Gastrocnemius medialis (tissue), 4 donors: ENCODE measurements around the gene STK11IP. TPM values are rescaled to one million over a fixed set of nuclear protein-coding genes. Genes with fewer than 3 reads are reported as not detected.

ENCODE experiments used
- ATAC-seq, 2 donors: fragments of 150-250 bp; one replicate each; pipeline ENCODE4 v1.9.1; 2016
- DNase-seq, 2 donors: peaks; one replicate each; pipeline ENCODE4 v3.0.0-alpha.2; 2019
- H3K27ac ChIP-seq, 4 donors: fragments of 200-600 bp; sonication (generic); 1 replicate in 1 of 4; 2 replicates in 3 of 4; pipeline ENCODE4 v1.5.1; 2016 to 2018; ENCODE audit warnings: mild to moderate bottlenecking in 2 of 4, moderate library complexity in 1 of 4
- H3K27me3 ChIP-seq, 3 donors: fragments of 200-600 bp; sonication (generic) in 2 of 3; 1 replicate in 1 of 3; 2 replicates in 2 of 3; pipeline versions ENCODE4 v1.5.1 to v1.6.0; 2016 to 2019; ENCODE audit warnings: mild to moderate bottlenecking in 1 of 3, moderate library complexity in 1 of 3
- H3K36me3 ChIP-seq, 2 donors: fragments of 200-600 bp; sonication (generic) in 1 of 2; one replicate each; pipeline ENCODE4 v1.5.1; 2017 to 2018
- H3K4me1 ChIP-seq, 2 donors: fragments of 200-600 bp; sonication (generic) in 1 of 2; one replicate each; pipeline ENCODE4 v1.5.1; 2016 to 2017; ENCODE audit warnings: mild to moderate bottlenecking in 2 of 2
- H3K4me3 ChIP-seq, 4 donors: fragments of 200-600 bp; sonication (generic) in 3 of 4; 1 replicate in 1 of 4; 2 replicates in 3 of 4; pipeline ENCODE4 v1.5.1; 2016 to 2019; ENCODE audit warnings: mild to moderate bottlenecking in 2 of 4
- H3K9me3 ChIP-seq, 3 donors: fragments of 200-600 bp; sonication (generic) in 2 of 3; 1 replicate in 1 of 3; 2 replicates in 2 of 3; pipeline ENCODE4 v1.5.1; 2016 to 2019
- POLR2A ChIP-seq, 2 donors: fragments of 450-650 bp; IDR thresholded peaks; one replicate each; pipeline ENCODE4 v1.6.1; 2017; ENCODE audit warnings: antibody characterized with exemption in 2 of 2, mild to moderate bottlenecking in 2 of 2, moderate library complexity in 2 of 2
- in situ Hi-C, 4 donors: fragments of 200-750 bp; cut with MboI; loops; one replicate each; pipeline versions ENCODE4 v1.15.0 to v1.8.0; 2017; ENCODE audit warnings: low sequenced_read_pairs in 4 of 4
- intact Hi-C: fragments of 100-400 bp; cut with DNase I; formaldehyde crosslinking; loops from one replicate; pipeline ENCODE4 v1.15.1; 2023; ENCODE audit warnings: low total_unique reads
- total RNA-seq, 4 donors: library from RNA; depleted of rRNA; stranded (reverse); fragments of >200 nt; gene quantifications; one replicate each; pipeline versions ENCODE4 v1.1.0 to v1.2.3, GENCODE V29; 2016
- TF ChIP-seq, protein P1 (sequence below), 5 experiments: fragments of 450-650 bp in 3 of 5; fragments of 200-600 bp in 2 of 5; sonication (generic) in 2 of 5; IDR thresholded peaks in 4 of 5; conservative IDR thresholded peaks in 1 of 5; 1 replicate in 4 of 5; 2 replicates in 1 of 5; pipeline ENCODE4 v1.5.1; 2016 to 2019; ENCODE audit warnings: antibody characterized with exemption in 5 of 5, mild to moderate bottlenecking in 3 of 5, moderate library complexity in 3 of 5

STK11IP gene
- total RNA-seq, 4 donors from 2014 or later = 5.4 to 7.5 (median 6.5) TPM

DNA sequence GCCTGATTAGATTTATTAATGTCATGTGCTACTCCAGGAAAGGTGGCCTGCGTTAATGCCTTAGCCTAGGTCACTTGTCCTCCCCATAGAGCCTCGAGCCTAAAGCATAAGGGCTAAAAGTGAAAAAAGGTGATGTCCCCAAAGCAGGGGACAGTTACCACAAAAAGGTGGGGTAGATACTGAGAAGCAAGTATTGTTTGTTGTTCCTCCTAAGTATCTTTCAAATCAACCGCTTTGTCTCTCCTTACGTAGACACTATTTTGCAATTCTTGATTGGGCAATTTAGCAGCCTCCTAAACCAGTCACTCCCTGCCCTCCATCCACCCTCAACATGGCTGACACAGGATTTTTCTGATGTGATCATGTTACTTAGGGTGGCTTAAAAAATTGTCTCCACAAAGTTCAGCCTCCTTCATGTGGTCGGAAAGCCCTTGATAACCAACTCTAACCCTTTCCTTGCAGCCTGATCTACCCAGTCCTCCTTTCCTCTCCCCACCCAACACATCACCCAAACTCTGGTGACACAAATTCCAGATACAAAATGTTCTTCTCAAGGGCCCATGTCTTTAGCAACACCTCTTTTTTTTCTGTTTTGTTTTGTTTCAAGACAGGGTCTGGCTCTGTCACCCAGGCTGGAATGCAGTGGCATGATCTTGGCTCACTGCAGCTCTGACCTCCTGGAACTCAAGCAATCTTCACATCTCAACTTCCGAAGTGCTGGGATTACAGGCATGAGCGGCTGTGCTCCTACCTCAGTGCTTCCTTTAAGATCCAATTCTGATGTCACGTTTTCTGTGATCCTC lies 18.6 kb upstream of the STK11IP start:
- in situ Hi-C loops (no loop called here), intact Hi-C loops (no loop called here)
- DNase-seq (no peak), ATAC-seq (peak; percentile 78 to 89)
- no peak for TF ChIP-seq POLR2A (IDR thresholded peaks at IDR 0.05)
- TF ChIP-seq, protein P1, sequence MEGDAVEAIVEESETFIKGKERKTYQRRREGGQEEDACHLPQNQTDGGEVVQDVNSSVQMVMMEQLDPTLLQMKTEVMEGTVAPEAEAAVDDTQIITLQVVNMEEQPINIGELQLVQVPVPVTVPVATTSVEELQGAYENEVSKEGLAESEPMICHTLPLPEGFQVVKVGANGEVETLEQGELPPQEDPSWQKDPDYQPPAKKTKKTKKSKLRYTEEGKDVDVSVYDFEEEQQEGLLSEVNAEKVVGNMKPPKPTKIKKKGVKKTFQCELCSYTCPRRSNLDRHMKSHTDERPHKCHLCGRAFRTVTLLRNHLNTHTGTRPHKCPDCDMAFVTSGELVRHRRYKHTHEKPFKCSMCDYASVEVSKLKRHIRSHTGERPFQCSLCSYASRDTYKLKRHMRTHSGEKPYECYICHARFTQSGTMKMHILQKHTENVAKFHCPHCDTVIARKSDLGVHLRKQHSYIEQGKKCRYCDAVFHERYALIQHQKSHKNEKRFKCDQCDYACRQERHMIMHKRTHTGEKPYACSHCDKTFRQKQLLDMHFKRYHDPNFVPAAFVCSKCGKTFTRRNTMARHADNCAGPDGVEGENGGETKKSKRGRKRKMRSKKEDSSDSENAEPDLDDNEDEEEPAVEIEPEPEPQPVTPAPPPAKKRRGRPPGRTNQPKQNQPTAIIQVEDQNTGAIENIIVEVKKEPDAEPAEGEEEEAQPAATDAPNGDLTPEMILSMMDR (IDR thresholded peaks at IDR 0.05 in 4 of 5, conservative IDR thresholded peaks at IDR 0.05 in 1 of 5) = no peak
- Histone ChIP-seq H3K27ac (peak overlapping the region in 3 of 4 donors; percentile 0 to 58 (median 24)), H3K36me3 (no peaks in the 10 kb centered on the region), H3K9me3 (no peaks in the 10 kb centered on the region), H3K4me3 (no peak overlapping the region), H3K4me1 (no peaks in the 10 kb centered on the region), H3K27me3 (no peaks in the 10 kb centered on the region)

DNA sequence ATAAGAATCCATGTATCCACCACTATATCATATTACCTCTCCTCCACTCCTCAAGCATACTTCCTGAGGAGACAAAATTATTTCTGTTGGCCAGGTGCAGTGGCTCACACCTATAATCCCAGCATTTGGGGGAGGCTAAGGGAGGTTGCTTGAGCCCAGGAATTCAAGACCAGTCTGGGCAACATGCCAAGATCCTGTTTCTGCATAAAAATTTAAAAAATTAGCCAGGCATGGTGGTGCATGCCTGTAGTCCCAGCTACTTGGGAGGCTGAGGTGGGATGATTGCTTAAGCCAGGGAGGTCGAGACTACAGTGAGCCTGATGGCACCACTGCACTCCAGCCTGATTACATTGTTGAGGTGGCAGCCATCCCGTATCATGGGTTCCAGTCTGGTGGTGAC lies 16.3 kb upstream of the STK11IP start:
- H3K9me3 ChIP-seq = no peaks in the 10 kb centered on the region
- H3K36me3 ChIP-seq = no peaks in the 10 kb centered on the region
- intact Hi-C loops = no loop called here
- no peaks in the 10 kb centered on the region for H3K27me3 ChIP-seq
- no peak overlapping the region for H3K27ac ChIP-seq
- in situ Hi-C loops = no loop called here
- no peak for DNase-seq
- ATAC-seq = no peak
- H3K4me3 ChIP-seq = no peak overlapping the region
- TF ChIP-seq POLR2A (IDR thresholded peaks at IDR 0.05) = no peak
- no peaks in the 10 kb centered on the region for H3K4me1 ChIP-seq

DNA sequence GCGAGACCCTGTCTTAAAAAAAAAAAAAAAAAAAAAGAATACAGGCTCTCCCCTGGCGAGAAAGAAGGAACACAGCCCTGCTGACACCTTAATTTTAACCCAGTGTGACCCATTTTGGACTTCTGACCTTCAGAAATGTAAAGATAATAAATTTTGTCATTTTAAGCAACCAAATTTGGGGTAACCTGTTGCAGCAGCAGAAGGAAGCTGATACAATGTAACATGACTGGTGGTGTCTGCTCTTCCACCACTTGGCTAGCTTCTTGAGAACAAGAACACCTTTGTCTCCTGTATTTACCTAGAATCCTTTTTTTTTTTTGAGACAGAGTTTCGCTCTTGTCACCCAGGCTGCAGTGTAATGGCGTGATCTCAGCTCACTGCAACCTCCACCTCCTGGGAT lies 6.6 kb upstream of the STK11IP start:
- ATAC-seq (no peak), DNase-seq (no peak)
- no peaks in the 10 kb centered on the region for H3K27me3 ChIP-seq
- no peaks in the 10 kb centered on the region for H3K9me3 ChIP-seq
- intact Hi-C loops = no loop called here
- no peaks in the 10 kb centered on the region for H3K4me1 ChIP-seq
- in situ Hi-C loops = no loop called here
- TF ChIP-seq, protein P1 (IDR thresholded peaks at IDR 0.05 in 4 of 5, conservative IDR thresholded peaks at IDR 0.05 in 1 of 5) = no peak
- no peak for TF ChIP-seq POLR2A (IDR thresholded peaks at IDR 0.05)
- H3K4me3 ChIP-seq = no peak overlapping the region
- H3K27ac ChIP-seq = no peak overlapping the region
- no peaks in the 10 kb centered on the region for H3K36me3 ChIP-seq

DNA sequence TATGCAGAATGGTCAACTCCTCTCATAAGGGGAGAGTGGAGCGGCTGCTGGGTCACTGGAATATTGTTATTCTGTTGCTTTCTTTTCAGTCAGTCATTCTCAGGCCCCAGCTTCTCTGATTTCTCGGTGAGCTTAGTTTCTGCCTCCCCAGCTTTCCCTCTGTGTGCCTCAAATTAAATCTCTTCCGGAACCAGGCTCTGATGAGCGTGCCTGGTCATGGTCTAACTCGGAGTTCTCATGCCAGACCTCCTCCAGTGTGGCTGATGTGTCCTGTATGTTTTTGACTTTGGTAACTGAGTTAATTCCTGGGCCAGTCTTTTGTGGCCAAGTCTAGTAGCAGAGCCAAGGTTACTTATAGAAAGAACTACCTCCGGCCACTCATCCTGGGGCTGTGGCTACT lies 4.9 kb upstream of the STK11IP start:
- Histone ChIP-seq H3K9me3 (no peaks in the 10 kb centered on the region), H3K36me3 (no peaks in the 10 kb centered on the region), H3K4me1 (peaks cover 6 to 8% of the 10 kb centered on the region in 2 donors), H3K4me3 (no peak overlapping the region), H3K27ac (no peak overlapping the region), H3K27me3 (no peaks in the 10 kb centered on the region)
- in situ Hi-C loops = no loop called here
- ATAC-seq (no peak), DNase-seq (no peak)
- intact Hi-C loops = no loop called here
- TF ChIP-seq POLR2A (IDR thresholded peaks at IDR 0.05) = no peak
- TF ChIP-seq, protein P1 (IDR thresholded peaks at IDR 0.05 in 4 of 5, conservative IDR thresholded peaks at IDR 0.05 in 1 of 5) = no peak

DNA sequence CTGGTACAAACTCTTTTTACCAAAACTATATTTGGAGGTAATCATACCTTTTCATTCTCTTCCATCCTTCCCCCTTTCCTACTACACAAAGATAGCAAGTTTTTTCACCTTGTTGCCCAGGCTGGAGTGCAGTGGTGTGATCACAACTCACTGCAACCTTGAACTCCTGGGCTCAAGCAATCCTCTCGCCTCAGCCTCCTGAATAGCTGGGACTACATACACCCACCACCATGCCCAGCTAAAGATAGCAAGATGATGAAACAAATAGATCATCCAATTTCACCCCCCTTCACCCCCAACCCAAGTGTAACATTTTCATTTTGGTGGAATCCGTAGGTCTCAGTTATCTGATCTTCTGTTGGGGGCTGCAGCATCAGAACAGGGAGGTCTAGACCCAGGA lies 4.5 kb upstream of the STK11IP start:
- H3K4me1 ChIP-seq = peaks cover 6 to 9% of the 10 kb centered on the region in 2 donors
- DNase-seq = no peak
- no peak for ATAC-seq
- intact Hi-C loops (no loop called here), in situ Hi-C loops (no loop called here)
- no peak overlapping the region for H3K4me3 ChIP-seq
- no peak overlapping the region for H3K27ac ChIP-seq
- H3K36me3 ChIP-seq = no peaks in the 10 kb centered on the region
- TF ChIP-seq POLR2A (IDR thresholded peaks at IDR 0.05) = no peak
- TF ChIP-seq, protein P1 (IDR thresholded peaks at IDR 0.05 in 4 of 5, conservative IDR thresholded peaks at IDR 0.05 in 1 of 5) = no peak
- no peaks in the 10 kb centered on the region for H3K27me3 ChIP-seq
- no peaks in the 10 kb centered on the region for H3K9me3 ChIP-seq
